ENCODE measurements around the gene PLEKHF1. TPM values are rescaled to one million over a fixed set of nuclear protein-coding genes. Genes with fewer than 3 reads are reported as not detected.

Gene PLEKHF1
- total RNA-seq, 4 donors from 2014 or later: 7.4 to 35.9 (median 19.7) TPM

- no peak for TF ChIP-seq CTCF (IDR thresholded peaks at IDR 0.05)
- no peak for TF ChIP-seq POLR2A (IDR thresholded peaks at IDR 0.05)
These were observed 13.5 kb upstream of the PLEKHF1 start for GRCh38 chr19:29651622-29652394.

GRCh38 chr19:29653398-29653797 lies 11.9 kb upstream of the PLEKHF1 start:
- H3K27ac ChIP-seq: no peak overlapping the region
- intact Hi-C loops (cut with DNase I; ENCODE audit: low total_unique reads): no loop called here
- no peaks in the 10 kb centered on the region for H3K4me1 ChIP-seq
- no peak for DNase-seq
- no peaks in the 10 kb centered on the region for H3K36me3 ChIP-seq
- H3K9me3 ChIP-seq: no peaks in the 10 kb centered on the region
- no peaks in the 10 kb centered on the region for H3K27me3 ChIP-seq
- no peak overlapping the region for H3K4me3 ChIP-seq
- TF ChIP-seq CTCF (IDR thresholded peaks at IDR 0.05): no peak
- no peak for TF ChIP-seq POLR2A (IDR thresholded peaks at IDR 0.05)

More at GRCh38 chr19:29651622-29652394, 13.5 kb upstream of the PLEKHF1 start:
- Histone ChIP-seq H3K27ac (no peak overlapping the region), H3K4me3 (no peak overlapping the region), H3K4me1 (no peaks in the 10 kb centered on the region), H3K9me3 (no peaks in the 10 kb centered on the region), H3K27me3 (no peaks in the 10 kb centered on the region), H3K36me3 (no peaks in the 10 kb centered on the region)
- DNase-seq: no peak
- intact Hi-C loops (cut with DNase I; ENCODE audit: low total_unique reads): no loop called here

GRCh38 chr19:29655648-29656335 lies 9.5 kb upstream of the PLEKHF1 start:
- H3K4me3 ChIP-seq: no peak overlapping the region
- no peak for DNase-seq
- H3K9me3 ChIP-seq: no peaks in the 10 kb centered on the region
- intact Hi-C loops (cut with DNase I; ENCODE audit: low total_unique reads): no loop called here
- no peak overlapping the region for H3K27ac ChIP-seq
- no peaks in the 10 kb centered on the region for H3K4me1 ChIP-seq
- H3K36me3 ChIP-seq: no peaks in the 10 kb centered on the region
- TF ChIP-seq CTCF (IDR thresholded peaks at IDR 0.05): no peak
- no peak for TF ChIP-seq POLR2A (IDR thresholded peaks at IDR 0.05)
- H3K27me3 ChIP-seq: no peaks in the 10 kb centered on the region

GRCh38 chr19:29658221-29658991 lies 6.9 kb upstream of the PLEKHF1 start:
- H3K9me3 ChIP-seq: no peaks in the 10 kb centered on the region
- no peak overlapping the region for H3K4me3 ChIP-seq
- no peak overlapping the region for H3K27ac ChIP-seq
- no peaks in the 10 kb centered on the region for H3K27me3 ChIP-seq
- no peak for TF ChIP-seq POLR2A (IDR thresholded peaks at IDR 0.05)
- no peak for TF ChIP-seq CTCF (IDR thresholded peaks at IDR 0.05)
- H3K4me1 ChIP-seq: peaks cover 6 to 8% of the 10 kb centered on the region in 2 donors
- H3K36me3 ChIP-seq: no peaks in the 10 kb centered on the region
- DNase-seq: no peak
- intact Hi-C loops (cut with DNase I; ENCODE audit: low total_unique reads): no loop called here
